Measurements from ENCODE around the gene PNPLA8. TPM values are rescaled to one million over a fixed set of nuclear protein-coding genes. Genes with fewer than 3 reads are reported as not detected.

The PNPLA8 gene
- total and polyA plus RNA-seq, 2 donors (not counting 3 experiments of a cell fraction or from before 2014, with no cell fraction given), result 5.9 to 19.9 TPM

- Histone ChIP-seq H3K9ac (replicated peaks; ENCODE audit: extremely low read depth, insufficient read depth, low read length) (peak overlapping the region; percentile 91), H3K4me2 (ENCODE audit: insufficient read depth, low read length) (peak overlapping the region; percentile 94), H3K79me2 (ENCODE audit: control insufficient read depth, insufficient read depth, low read length) (peaks cover 26% of the 10 kb centered on the region), H3K27ac (ENCODE audit: insufficient read depth, low read depth, low read length) (peak overlapping the region; percentile 72), H4K20me1 (replicated peaks; ENCODE audit: control insufficient read depth, extremely low read depth, insufficient read depth, low read length) (no peaks in the 10 kb centered on the region), H3K9me3 (replicated peaks; ENCODE audit: control insufficient read depth, insufficient read depth, low read length) (no peaks in the 10 kb centered on the region), H3K27me3 (ENCODE audit: control insufficient read depth in 2 of 2, insufficient read depth in 2 of 2, low read length in 2 of 2) (no peaks in the 10 kb centered on the region), H3K9me1 (replicated peaks; ENCODE audit: control insufficient read depth, extremely low read depth, insufficient read depth, low read length) (no peaks in the 10 kb centered on the region), H3K36me3 (ENCODE audit: control insufficient read depth in 2 of 2, extremely low read depth in 1 of 2, insufficient read depth in 2 of 2, low read length in 2 of 2) (peaks cover 3 to 5% of the 10 kb centered on the region in 2 experiments), H2AFZ (ENCODE audit: low read depth, low read length) (peak overlapping the region; percentile 69), H3K4me1 (ENCODE audit: control insufficient read depth, extremely low read depth, insufficient read depth, low read length) (peaks cover 37% of the 10 kb centered on the region), H3K4me3 (replicated peaks in 1 of 3; ENCODE audit: insufficient read depth in 1 of 3, low read depth in 1 of 3, low read length in 3 of 3) (peak overlapping the region; percentile 63 to 99 (median 79))
- FAIRE-seq (peak; percentile 54), DNase-seq (ENCODE audit: low read depth, low spot score) (peak; percentile 69)
- BruUV-seq (replicated peaks), result no TSS peak
- intact Hi-C loops (cut with micrococcal nuclease) (no loop called here), dilution Hi-C loops (cut with MboI; ENCODE audit: extremely low pct_ligation_motif_present, low sequenced_read_pairs) (no loop called here)
- ChIA-PET POLR2A (interaction anchor here (1.7 kb wide), 1 partner anchor 45 kb away, joined by 9 read pairs; the partner anchor contains the start of gene PNPLA8), CTCF (no interaction called here)
- TF ChIP-seq MAX (IDR thresholded peaks at IDR 0.05; ENCODE audit: insufficient read depth, insufficient read length) (no peak), FOS (IDR thresholded peaks at IDR 0.05; ENCODE audit: borderline replicate concordance, insufficient read depth, low read length) (no peak), EZH2 (IDR thresholded peaks at IDR 0.05; ENCODE audit: borderline replicate concordance, low read depth, low read length, severe bottlenecking) (no peak), POLR2AphosphoS5 (IDR thresholded peaks at IDR 0.05; ENCODE audit: insufficient read depth, low read depth, low read length) (no peak), GATA2 (IDR thresholded peaks at IDR 0.05; ENCODE audit: insufficient read depth, insufficient read length, low read depth, low read length) (no peak), MYC (IDR thresholded peaks at IDR 0.05; ENCODE audit: low read depth, low read length) (no peak), JUN (IDR thresholded peaks at IDR 0.05; ENCODE audit: borderline replicate concordance, insufficient read depth, insufficient read length, low read depth) (no peak), POLR2A (IDR thresholded peaks at IDR 0.05; ENCODE audit: low read depth, low read length) (no peak), CTCF (IDR thresholded peaks at IDR 0.05; ENCODE audit: extremely low read depth in 1 of 2, insufficient read depth in 1 of 2, low read depth in 1 of 2, low read length in 2 of 2) (no peak)
Measured at GRCh38 chr7:108570146-108570755, 44.3 kb upstream of the PNPLA8 start.

All from endothelial cell of umbilical vein (primary cell).